Esophagus muscularis mucosa (tissue), 4 donors: ENCODE data around the gene AFTPH. TPM values are rescaled to one million over a fixed set of nuclear protein-coding genes. Genes with fewer than 3 reads are reported as not detected.

ENCODE experiments used
- DNase-seq: peaks from one replicate; pipeline ENCODE4 v3.0.0-alpha.2; 2017; ENCODE audit errors: extremely low spot score
- H3K27ac ChIP-seq, 4 donors: fragments of 200-600 bp; sonication (generic); replicated peaks in 1 of 4; 1 replicate in 3 of 4; 2 replicates in 1 of 4; pipeline ENCODE4 v1.5.1; 2016 to 2019; ENCODE audit warnings: mild to moderate bottlenecking in 1 of 4
- H3K27me3 ChIP-seq, 4 donors: fragments of 200-600 bp; sonication (generic); one replicate each; pipeline versions ENCODE4 v1.5.1 to v1.6.0; 2016 to 2019
- H3K36me3 ChIP-seq, 4 donors: fragments of 200-600 bp; sonication (generic); one replicate each; pipeline ENCODE4 v1.5.1; 2016 to 2019
- H3K4me1 ChIP-seq, 4 donors: fragments of 200-600 bp; sonication (generic); one replicate each; pipeline ENCODE4 v1.5.1; 2016 to 2019
- H3K4me3 ChIP-seq, 4 donors: fragments of 200-600 bp; sonication (generic); 1 replicate in 2 of 4; 2 replicates in 2 of 4; pipeline ENCODE4 v1.5.1; 2016 to 2019; ENCODE audit warnings: mild to moderate bottlenecking in 4 of 4, moderate library complexity in 1 of 4
- H3K9me3 ChIP-seq, 4 donors: fragments of 200-600 bp; sonication (generic); 1 replicate in 3 of 4; 2 replicates in 1 of 4; pipeline ENCODE4 v1.5.1; 2016 to 2019
- EP300 ChIP-seq: sonication (generic); formaldehyde crosslinking; IDR thresholded peaks from one replicate; pipeline ENCODE4 v1.6.1; 2017; ENCODE audit warnings: antibody characterized with exemption
- POLR2A ChIP-seq: fragments of 450-650 bp; IDR thresholded peaks from one replicate; pipeline ENCODE4 v1.6.1; 2017; ENCODE audit warnings: antibody characterized with exemption, moderate library complexity, mild to moderate bottlenecking, low read depth
- POLR2AphosphoS5 ChIP-seq, 2 donors: sonication (generic); formaldehyde crosslinking; IDR thresholded peaks; one replicate each; pipeline ENCODE4 v1.6.1; 2017; ENCODE audit warnings: antibody characterized with exemption in 2 of 2
- WGBS: methylation state at CpG from one replicate; pipeline ENCODE4 v1.1.5; 2018; 5-methylcytosine and 5-hydroxymethylcytosine counted together
- intact Hi-C: fragments of 100-400 bp; cut with DNase I; formaldehyde crosslinking; loops from one replicate; pipeline ENCODE4 v1.15.1; 2023
- total RNA-seq, 4 donors: library from RNA; depleted of rRNA; stranded (reverse); fragments of >200 nt; gene quantifications; one replicate each; pipeline versions ENCODE4 v1.1.0 to v1.2.1, GENCODE V29; 2016
- TF ChIP-seq, protein P1 (sequence below), 3 experiments: fragments of 200-600 bp in 2 of 3; fragments of 450-650 bp in 1 of 3; sonication (generic) in 2 of 3; IDR thresholded peaks; one replicate each; pipeline ENCODE4 v1.5.1; 2017 to 2019; ENCODE audit warnings: antibody characterized with exemption in 3 of 3, mild to moderate bottlenecking in 2 of 3, moderate library complexity in 1 of 3

Gene AFTPH
- total RNA-seq, 4 donors from 2014 or later, result 27.5 to 36.1 (median 35.7) TPM

DNA sequence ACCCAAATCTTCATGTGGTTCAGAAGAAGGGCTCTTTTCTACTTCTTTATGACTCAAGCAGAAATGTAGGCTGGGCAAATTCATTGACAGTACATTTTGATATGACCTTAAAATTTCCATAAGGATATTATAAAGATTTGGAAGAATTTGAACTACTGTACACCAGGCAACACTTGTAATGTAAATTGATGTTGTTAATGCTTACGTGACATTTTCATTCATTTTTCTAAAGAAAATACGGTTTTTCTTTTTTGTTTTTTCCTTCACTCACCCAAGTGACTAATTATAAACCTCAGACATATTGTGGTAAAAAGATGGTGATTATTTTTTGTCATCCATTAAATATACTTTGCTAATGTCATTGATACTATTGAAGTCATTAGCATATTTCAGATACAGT lies 17.4 kb downstream of the AFTPH start:
- intact Hi-C loops, result no loop called here
- WGBS, result 90% methylated on average over 2 of the region's 2 CpGs
- DNase-seq, result no peak

DNA sequence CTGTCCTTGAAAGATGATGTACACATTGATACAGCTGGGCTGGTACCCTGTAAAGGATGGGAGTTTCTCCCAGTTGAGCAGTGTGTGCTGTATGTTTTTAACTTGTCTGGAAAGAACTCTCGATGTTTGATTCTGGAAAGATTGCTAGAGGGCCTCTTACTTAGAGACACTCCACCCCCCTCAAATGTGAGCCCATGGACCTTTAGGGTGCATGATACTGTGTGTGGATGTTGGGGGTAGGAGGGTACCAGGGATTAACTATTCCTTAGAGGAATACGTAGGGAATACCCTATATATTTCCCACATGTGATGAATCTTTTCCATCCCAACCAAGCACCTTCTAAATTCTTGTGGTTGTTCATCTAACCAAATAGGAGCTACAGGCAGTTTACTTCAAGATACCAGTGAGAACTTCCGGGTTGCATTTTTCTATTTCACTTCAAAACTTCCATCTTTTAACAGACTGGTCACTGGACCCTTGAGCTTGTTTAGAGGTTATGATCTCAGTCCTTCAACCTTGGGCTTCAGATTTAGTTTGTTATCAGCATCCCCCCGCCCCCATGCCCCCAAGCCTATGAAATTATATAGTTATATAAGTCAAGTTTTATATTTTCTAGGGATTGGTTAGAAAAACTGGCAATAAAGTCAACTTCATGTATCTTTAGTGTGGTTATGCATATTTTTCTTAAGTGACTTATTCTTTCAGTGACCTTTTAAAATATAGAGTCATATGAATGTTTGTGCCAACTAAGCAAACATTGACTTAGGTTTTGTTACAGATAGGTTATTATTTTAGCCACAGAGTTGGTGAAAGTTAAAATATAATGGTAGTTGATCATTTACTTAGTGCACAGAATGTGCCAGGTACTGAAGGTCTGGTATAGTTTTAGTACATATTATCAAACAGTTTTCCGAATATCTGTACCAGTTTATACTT lies 18.2 kb downstream of the AFTPH start:
- WGBS, result 92% methylated on average over 5 of the region's 5 CpGs
- Histone ChIP-seq H3K27ac (no peak overlapping the region), H3K4me1 (peaks cover 0 to 15% (median 10%) of the 10 kb centered on the region in 4 donors), H3K27me3 (no peaks in the 10 kb centered on the region), H3K9me3 (no peaks in the 10 kb centered on the region), H3K4me3 (no peak overlapping the region), H3K36me3 (no peaks in the 10 kb centered on the region)
- intact Hi-C loops, result no loop called here
- DNase-seq, result no peak
- TF ChIP-seq EP300 (no peak), POLR2A (no peak), POLR2AphosphoS5 (IDR thresholded peaks at IDR 0.05) (no peak)
- TF ChIP-seq, protein P1, sequence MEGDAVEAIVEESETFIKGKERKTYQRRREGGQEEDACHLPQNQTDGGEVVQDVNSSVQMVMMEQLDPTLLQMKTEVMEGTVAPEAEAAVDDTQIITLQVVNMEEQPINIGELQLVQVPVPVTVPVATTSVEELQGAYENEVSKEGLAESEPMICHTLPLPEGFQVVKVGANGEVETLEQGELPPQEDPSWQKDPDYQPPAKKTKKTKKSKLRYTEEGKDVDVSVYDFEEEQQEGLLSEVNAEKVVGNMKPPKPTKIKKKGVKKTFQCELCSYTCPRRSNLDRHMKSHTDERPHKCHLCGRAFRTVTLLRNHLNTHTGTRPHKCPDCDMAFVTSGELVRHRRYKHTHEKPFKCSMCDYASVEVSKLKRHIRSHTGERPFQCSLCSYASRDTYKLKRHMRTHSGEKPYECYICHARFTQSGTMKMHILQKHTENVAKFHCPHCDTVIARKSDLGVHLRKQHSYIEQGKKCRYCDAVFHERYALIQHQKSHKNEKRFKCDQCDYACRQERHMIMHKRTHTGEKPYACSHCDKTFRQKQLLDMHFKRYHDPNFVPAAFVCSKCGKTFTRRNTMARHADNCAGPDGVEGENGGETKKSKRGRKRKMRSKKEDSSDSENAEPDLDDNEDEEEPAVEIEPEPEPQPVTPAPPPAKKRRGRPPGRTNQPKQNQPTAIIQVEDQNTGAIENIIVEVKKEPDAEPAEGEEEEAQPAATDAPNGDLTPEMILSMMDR (IDR thresholded peaks at IDR 0.05), result no peak

More for the DNA sequence above, 17.4 kb downstream of the AFTPH start:
- Histone ChIP-seq H3K27ac (no peak overlapping the region), H3K27me3 (no peaks in the 10 kb centered on the region), H3K4me3 (no peak overlapping the region), H3K9me3 (no peaks in the 10 kb centered on the region), H3K4me1 (peaks cover 0 to 15% (median 10%) of the 10 kb centered on the region in 4 donors), H3K36me3 (no peaks in the 10 kb centered on the region)
- TF ChIP-seq, protein P1 (IDR thresholded peaks at IDR 0.05), result no peak
- TF ChIP-seq POLR2AphosphoS5 (IDR thresholded peaks at IDR 0.05), result no peak
- no peak for TF ChIP-seq EP300
- no peak for TF ChIP-seq POLR2A

DNA sequence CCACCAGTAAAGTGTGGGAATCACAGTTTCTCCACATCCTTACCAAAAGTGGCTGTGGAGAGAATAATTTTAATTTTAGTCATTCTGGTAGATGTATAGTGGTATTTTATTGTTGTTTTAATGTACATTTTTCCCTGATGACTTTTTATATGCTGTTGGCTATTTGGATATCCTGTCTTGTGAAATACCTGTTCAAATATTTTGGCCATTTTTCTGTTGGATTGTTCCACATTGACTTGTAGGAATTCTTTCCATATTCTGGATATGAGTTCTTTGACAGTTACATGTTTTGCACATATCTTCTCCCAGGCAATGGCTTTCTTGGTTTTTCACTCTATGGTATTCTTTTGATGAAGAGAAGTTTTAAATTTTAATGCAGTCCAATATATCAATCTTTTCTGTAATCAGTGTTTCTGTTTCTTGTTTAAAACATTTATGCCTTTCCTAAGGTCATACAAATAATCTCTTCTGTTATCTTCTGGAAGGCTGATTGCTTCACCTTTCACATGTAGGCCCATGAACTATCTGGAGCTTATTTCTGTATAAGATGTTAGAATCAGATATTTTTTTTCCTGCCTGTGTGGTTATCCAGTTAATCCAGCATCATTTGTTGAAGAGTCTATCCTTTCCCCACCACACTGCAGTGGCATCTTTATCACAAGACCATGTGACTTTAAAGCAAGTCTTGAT lies 19.0 kb downstream of the AFTPH start:
- Histone ChIP-seq H3K9me3 (no peaks in the 10 kb centered on the region), H3K27me3 (no peaks in the 10 kb centered on the region), H3K4me3 (no peak overlapping the region), H3K27ac (no peak overlapping the region), H3K4me1 (peaks cover 0 to 13% (median 9%) of the 10 kb centered on the region in 4 donors), H3K36me3 (no peaks in the 10 kb centered on the region)
- intact Hi-C loops, result no loop called here
- TF ChIP-seq EP300 (no peak), POLR2A (no peak), POLR2AphosphoS5 (IDR thresholded peaks at IDR 0.05) (no peak)
- TF ChIP-seq, protein P1 (IDR thresholded peaks at IDR 0.05), result no peak
- DNase-seq, result no peak

DNA sequence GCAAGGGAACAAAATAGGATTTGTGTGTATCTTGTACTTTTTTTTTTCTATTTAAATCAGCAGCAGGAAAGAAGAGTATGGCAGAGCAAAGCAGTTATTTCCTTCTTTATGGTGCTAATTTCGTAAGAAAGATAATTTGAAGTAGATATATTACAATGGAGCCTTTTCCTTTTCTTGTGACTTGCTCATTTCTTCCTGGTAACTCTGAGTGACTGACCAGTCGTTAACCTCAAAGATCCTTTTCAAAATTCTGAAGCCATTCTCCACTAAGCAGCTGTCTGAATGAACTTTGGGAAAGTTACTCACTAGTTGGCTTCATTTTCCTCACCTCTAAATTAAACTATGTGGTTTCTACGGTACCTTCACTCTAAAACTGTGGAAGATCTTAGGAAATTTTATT lies 24.6 kb downstream of the AFTPH start:
- Histone ChIP-seq H3K27me3 (no peaks in the 10 kb centered on the region), H3K9me3 (no peaks in the 10 kb centered on the region), H3K4me3 (no peak overlapping the region), H3K36me3 (peaks cover 0 to 12% (median 6%) of the 10 kb centered on the region in 4 donors), H3K27ac (no peak overlapping the region), H3K4me1 (peaks cover 0 to 7% (median 3%) of the 10 kb centered on the region in 4 donors)
- no peak for DNase-seq
- intact Hi-C loops, result no loop called here
- TF ChIP-seq EP300, result no peak
- 61% methylated on average over 3 of the region's 3 CpGs for WGBS

DNA sequence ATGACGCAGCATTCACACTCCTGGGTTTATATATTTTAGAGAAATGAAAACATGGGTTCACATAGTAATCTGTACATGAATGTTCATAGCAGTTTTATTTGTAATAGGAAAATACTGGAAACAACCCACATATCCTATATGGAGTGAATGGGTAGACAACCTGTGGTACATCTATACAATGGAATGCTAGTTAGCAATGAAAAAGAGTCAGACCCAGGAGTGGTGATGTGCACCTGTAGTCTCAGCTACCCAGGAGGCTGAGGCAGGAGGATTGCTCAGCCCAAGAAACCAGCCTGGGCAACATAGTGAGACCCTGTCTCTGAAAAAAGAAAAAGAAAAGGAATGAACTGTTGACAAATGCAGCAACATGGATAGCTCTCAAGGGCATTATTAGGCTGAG lies 25.9 kb downstream of the AFTPH start:
- Histone ChIP-seq H3K27ac (no peak overlapping the region), H3K4me1 (peaks cover 0 to 5% (median 2%) of the 10 kb centered on the region in 4 donors), H3K9me3 (no peaks in the 10 kb centered on the region), H3K36me3 (peaks cover 0 to 12% (median 6%) of the 10 kb centered on the region in 4 donors), H3K27me3 (no peaks in the 10 kb centered on the region), H3K4me3 (no peak overlapping the region)
- WGBS, result 97% methylated on average over 1 of the region's 1 CpG
- intact Hi-C loops, result no loop called here
- TF ChIP-seq POLR2A (no peak), POLR2AphosphoS5 (IDR thresholded peaks at IDR 0.05) (no peak), EP300 (no peak)
- TF ChIP-seq, protein P1 (IDR thresholded peaks at IDR 0.05), result no peak
- DNase-seq, result no peak
